Activated CD4-positive, CD25-positive, alpha-beta regulatory T cell (primary cell): Measurements from ENCODE around the gene CCDC74A.
"Not testable (repeated sequence)": the region's sequence is repeated elsewhere in the genome, so short reads cannot be mapped to it uniquely, and the experiment has no call there.

ENCODE experiments used
- DNase-seq, 4 experiments: peaks; one replicate each; lab custom pipeline; 2025; lab: John Stamatoyannopoulos, UW

CCDC74A gene

GRCh38 chr2:131529864-131530445, 2.3 kb downstream of the CCDC74A start:
- DNase-seq = not testable (repeated sequence)

DNA sequence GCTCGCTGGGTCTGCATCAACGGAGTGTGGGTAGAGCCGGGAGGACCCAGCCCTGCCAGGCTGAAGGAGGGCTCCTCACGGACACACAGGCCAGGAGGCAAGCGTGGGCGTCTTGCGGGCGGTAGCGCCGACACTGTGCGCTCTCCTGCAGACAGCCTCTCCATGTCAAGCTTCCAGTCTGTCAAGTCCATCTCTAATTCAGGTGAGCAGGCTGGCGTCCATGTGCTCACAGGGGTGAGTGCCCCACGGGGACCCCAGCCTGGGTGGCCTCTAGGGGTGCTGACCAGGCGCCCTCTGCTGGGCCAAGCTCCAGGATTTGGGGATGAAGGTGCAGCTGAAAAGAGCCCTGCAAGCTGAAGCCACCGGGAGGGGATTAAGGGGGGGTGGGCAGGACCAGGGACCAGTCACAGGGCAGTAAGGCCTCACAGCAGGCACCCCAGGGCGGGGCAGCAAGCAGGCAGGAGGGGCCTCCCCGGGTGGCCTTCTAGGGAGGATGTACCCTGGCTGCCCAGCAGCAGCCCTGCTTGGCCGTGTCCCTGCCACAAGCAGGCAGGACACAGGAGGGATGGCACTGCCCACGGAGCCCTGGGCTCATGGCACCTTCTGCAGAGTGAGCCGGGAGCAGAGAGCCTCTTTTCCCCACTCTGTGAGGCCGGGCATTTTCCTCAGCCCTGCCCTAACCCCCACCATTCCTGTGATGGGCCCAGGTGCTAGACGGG, 3.1 kb downstream of the CCDC74A start:
- not testable (repeated sequence) for DNase-seq

DNA sequence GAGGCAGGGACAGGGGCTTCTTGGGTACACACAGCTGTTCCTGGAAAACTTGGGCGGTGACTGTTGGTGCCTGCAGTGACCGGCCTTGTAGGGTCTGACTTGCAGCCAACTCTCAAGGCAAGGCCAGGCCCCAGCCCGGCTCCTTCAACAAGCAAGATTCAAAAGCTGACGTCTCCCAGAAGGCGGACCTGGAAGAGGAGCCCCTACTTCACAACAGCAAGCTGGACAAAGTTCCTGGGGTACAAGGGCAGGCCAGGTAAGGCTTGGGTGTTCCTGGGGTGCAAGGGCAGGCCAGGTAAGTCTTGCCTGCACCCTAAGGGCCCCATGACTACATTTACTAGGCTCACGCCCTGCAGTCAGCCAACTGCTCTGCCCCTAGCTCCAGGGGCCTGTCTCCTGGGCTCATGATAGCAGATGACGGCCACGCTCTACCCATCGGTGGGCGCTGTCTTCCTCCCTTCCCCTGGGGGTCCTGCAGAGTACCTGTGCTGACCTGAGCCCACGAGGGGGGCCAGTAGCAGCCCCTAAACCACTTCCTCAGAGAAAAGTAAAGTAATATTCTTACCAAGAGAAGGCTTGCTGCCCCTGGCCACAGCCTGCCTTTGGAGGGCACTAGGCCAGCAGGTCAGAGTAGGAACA, 4.0 kb downstream of the CCDC74A start:
- not testable (repeated sequence) for DNase-seq

DNA sequence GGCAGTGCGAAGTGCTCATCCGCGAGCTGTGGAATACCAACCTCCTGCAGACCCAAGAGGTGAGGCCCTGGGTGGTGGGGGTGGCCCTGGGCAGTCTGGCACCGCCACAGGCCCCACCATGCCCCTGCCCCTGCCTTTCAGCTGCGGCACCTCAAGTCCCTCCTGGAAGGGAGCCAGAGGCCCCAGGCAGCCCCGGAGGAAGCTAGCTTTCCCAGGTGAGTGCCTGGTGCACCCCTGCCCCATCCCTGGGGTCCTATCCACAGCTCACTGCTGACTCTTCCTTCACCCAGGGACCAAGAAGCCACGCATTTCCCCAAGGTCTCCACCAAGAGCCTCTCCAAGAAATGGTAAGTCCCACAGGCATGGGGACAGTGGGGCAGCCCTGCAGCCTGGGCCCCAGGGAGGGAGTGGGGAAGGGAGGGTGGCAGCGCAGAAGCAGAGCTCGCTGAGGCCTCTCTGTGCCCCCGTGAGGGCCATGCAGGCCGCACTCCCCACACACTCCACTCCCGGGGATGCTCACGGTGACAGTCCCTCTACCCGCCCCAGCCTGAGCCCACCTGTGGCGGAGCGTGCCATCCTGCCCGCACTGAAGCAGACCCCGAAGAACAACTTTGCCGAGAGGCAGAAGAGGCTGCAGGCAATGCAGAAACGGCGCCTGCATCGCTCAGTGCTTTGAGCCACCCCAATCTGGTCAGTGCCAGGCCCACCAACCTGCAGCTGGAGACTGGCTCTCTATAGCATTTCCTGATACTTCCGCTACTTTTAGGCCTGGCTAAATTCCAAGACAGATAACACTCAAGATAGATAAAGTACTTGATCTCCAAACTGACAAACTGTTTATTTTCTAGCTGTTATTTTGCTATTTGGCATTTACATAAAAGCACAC, 5.3 kb downstream of the CCDC74A start:
- DNase-seq = not testable (repeated sequence)

DNA sequence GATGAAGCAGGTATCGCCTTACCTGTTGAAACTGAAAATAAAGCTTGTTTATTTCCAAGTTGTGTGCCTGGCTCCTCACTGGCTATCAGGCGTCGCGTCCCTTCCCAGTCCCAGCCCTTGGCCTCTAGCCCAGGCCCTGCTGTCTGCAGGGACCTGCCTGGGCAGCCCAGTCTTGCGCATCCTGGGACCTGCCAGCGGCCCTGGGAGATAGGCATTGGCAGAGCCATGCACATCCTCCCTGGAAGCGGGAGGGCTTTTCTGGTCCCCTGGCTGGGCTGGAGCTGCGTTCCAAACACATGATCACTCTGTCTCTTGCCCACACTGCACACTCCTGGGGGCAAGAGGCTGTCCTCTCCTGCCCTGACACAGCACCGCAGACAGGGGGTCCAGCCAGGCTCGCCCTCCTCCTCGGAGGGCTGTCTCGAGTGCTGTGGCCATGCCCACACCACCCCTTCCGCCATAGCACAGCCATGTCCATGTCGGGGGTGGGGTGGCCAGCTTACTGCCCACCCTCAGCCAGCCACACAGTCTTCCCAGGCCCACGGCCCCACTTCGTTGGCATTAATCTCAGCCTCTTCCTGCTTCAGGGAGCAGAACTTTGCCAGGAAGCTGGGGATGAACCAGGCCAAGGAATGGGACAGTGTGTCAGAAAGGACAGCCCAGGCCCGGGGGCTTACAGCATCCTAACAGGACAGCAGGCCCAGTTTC, 6.1 kb downstream of the CCDC74A start:
- not testable (repeated sequence) for DNase-seq

DNA sequence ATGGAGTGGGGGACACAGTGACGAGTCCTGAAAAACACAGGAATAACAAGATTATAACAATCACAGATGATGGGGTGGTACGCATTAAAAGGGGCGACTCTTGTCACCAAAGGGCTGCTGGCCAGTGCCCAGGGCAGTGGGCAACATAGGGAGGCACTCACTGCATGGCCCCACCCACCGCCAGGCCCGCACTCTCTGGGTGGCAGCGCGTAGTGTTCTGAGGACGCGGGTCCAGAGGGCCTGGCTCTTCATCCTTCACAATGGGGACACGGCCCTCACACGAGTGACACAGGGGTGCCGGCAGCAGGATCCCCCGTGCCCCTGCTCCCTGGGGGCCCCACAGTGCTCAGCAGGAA, 6.6 kb downstream of the CCDC74A start:
- DNase-seq = not testable (repeated sequence)

- DNase-seq = not testable (repeated sequence)
Observed at GRCh38 chr2:131534965-131535364, 7.3 kb downstream of the CCDC74A start.

GRCh38 chr2:131535526-131535925, 7.8 kb downstream of the CCDC74A start:
- DNase-seq = no peak

DNA sequence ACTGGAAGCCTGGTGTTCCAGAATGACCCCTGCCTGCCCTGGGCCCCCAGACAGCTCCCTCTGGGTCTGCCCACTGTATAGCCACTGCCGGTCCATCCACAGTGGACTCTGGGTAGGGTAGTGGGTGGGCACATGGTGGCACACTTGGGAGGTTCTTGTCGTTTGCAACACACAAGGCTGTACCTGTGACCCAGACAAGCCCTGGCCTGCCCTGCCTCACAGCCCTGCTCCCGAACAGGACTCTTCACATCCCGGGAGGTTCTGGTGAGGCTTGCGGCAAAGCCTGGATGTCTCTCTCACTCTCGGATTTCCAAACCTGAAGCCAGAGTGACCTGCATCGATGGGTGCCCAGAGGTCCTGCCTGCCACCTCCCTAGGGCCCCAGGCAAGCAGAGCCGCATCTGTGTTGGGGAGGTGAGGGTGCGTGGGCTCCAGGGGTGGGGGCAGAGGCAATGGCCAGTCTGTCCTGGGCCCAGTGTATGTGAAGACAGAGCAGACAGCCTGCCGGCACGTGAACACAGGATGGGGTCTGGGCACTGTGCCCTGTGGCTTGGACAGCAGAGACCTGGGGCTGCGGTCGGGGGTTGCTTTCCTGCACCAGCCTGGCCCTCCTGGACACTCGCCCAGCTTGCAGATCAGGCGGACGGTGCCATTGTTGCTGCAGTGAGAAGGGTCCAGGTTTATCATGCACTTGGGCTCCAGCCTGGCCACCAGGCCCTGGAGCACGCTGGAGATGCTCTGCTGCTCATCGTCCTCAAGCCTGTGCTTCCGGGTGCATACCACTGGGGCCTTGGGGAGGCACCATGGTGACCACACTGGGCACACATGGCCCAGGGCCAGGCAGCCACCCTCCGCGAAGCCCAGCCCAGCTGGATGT, 8.5 kb downstream of the CCDC74A start:
- not testable (repeated sequence) for DNase-seq

DNA sequence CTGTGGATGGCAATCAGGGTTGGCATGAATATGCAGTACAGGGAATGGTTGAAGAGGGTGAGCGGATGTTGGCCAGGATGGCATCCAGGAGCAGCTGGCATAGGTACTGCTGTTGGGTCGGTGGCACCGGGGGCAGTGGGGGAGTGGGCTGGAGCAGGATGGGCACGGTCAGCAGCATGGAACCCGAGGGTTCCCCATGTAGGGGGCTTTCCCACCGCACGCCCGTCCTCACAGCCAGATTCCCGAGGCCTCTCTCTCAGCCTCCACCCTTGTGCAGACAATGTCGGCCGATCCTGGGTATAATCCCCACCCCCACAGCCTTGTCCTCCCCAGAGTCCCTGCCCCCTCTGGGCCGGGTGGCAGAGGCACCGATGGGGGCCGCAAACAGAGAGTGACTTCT, 9.2 kb downstream of the CCDC74A start:
- not testable (repeated sequence) for DNase-seq

DNA sequence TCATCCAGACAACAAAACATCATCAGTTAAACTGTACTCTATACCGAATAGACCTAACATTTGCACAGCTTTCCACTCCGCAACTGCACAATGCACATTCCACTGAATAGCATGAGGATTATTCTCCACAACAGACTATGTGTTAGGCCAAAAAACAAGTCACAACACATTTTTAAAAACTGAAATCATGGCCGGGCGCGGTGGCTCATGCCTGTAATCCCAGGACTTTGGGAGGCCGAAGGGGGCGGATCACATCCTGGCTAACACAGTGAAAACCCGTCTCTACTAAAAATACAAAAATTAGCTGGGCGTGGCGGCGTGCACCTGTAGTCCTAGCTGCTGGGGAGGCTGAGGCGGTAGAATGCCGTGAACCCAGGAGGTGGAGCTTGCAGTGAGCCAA, 11.2 kb downstream of the CCDC74A start:
- DNase-seq = not testable (repeated sequence)

- DNase-seq = no peak
Observed at GRCh38 chr2:131542438-131543384, 15.0 kb downstream of the CCDC74A start.

- DNase-seq = no peak
Observed at GRCh38 chr2:131543385-131543891, 15.8 kb downstream of the CCDC74A start.

GRCh38 chr2:131544006-131544812, 16.5 kb downstream of the CCDC74A start:
- DNase-seq = not testable (repeated sequence)

DNA sequence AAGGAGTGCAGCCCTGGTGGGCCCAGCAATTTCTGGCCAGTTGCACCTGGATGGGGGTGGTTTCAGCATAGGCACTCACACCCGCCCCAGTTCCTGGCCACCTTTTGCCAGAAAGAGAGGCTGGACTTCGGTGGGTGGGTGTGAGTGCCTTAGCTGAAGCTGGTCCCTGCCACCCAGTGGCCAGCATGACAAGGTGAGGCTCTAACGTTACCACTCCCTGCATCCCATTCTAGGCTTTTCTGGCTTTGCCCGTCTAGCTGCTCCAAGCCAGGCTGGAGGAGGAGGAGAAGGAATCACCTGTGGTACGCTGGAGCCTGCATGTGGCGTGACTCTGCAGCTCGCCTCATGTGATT, 17.1 kb downstream of the CCDC74A start:
- DNase-seq = not testable (repeated sequence)

- no peak for DNase-seq
Observed at GRCh38 chr2:131552871-131553270, 25.2 kb downstream of the CCDC74A start.

DNA sequence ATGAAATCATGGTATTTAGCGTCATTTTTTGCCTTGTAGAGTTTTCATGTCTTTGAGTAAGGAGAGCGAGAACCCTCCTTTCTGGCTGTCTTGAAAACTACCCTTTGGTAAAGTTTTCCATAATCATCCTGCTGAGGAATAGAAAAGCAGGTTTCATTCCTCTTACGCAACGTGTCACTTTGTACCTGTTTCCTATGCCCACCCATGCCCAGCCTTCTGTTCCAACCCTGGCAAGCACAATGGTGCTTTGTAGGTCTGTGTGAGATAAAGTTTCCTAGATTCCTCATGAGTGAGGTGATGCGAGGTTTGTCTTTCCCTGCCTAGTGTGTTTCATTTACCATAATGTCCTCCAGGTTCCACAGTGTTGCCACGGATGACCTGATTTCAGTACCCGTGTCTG, 29.3 kb downstream of the CCDC74A start:
- DNase-seq = no peak

DNA sequence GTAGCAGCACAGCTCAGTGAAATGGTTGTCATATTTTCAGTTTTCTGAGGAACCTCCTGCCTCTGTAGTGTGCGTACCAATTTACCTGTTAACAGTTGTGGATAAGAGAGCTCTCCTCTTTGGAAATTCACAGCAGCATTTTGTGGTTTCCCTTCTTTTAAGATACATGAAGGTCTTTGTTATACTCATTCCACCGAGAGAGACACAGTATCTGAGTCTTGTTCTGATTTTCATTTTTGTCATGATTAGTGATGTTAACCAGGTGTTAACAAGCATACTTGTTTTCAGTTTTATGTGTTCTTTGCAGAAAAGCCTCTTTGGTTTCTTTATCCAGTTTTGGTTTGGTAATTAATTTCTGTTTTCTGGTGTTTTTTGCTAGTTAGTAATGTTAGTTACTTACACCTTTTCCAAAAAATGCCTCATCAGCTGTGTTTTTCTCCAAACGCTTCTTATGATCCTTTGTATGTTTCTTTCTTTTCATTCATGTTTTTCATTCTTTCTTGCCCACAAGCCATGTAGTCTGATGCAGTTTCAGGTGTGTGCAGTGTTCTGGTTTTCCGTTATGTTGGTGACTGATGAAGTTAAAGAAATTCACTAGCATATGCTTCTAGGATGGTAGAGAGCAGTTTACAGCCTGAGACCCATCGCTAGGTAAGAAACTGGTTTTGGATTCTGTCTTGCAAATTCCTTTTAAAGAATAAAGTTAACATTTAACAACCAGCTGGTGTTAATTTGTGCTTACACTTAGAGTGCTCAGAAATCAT, 30.1 kb downstream of the CCDC74A start:
- no peak for DNase-seq
